Medulla oblongata (tissue), 1 donor: ENCODE measurements around the gene WNT11.
"Not testable (repeated sequence)": the region's sequence is repeated elsewhere in the genome, so short reads cannot be mapped to it uniquely, and the experiment has no call there.

ENCODE experiments used
- DNase-seq: peaks from one replicate; pipeline ENCODE4 v3.0.0-alpha.2; 2015; ENCODE audit errors: extremely low spot score

Gene WNT11

DNA sequence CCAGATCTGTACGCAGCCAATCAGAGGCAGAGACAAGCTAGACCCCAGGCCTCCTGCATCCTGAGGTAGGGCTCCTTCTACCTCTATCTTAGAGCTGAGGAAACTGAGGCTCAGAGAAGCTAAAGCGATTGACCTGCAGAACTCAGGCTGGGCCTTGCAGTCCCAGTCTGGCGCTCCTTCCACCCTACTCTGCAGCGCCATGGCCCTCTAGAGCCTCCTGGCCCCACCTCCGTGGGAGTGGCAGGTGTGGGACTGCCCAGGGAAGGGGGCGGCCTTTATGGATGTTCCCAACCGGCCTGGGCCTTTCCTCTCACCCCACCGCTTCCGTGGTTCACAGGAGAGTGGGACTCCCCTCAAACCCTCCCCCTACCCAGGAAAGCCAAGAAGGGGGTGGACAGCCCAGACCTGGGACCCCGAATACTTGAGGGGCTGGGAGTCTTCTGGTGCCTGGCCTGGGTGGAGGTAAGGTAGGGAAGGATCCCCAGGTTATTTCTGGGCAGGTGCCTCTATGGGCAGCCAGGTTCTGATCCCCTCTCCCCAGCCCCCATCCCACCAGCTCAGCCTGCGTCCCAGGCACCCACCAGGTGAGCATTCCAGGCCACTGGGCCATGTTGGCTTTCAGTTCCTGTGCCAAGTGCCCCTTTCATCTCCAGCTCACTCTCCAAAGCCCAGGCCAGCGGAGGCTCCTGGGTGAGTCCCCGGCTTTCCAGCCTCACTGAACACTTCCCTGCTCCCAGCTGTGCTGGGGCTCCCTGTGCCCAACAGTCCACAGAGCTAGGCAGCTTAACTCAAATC, 3.0 kb downstream of the WNT11 start:
- no peak for DNase-seq

DNA sequence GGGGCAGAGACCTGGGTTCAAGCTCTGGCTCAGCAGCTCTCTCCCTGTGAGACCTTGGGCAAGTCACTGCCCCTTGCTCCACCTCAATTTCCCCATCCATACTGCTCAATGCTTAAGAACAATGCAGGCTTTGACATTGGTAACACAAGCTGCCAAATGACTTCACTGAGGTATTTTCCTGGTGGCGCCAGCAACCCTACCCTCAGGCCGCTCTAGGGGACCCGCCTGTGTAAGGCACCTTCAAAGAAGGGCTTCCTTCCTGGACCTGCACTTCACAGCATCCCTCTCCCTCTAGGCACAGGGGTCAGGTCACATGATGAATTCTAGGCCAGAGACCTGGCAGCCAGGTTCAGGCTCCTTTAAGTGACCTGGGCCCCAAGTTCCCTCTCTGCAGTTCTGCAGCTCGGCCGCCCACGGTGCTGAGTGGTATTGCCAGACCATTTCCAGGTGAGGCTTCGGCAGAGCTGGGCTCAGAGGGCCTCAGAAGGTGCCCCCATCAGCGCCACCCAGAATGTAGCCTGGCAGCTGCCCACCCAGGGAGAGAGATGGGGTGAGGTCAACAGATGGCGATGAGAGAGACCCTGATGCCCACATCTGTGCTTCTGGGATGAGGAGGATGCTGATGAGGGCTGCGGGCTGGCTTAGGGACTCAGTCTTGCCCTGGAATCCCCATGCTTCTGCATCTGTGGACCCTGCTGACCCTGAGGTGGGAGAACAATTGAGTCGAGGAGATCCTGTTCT, 4.5 kb downstream of the WNT11 start:
- no peak for DNase-seq

DNA sequence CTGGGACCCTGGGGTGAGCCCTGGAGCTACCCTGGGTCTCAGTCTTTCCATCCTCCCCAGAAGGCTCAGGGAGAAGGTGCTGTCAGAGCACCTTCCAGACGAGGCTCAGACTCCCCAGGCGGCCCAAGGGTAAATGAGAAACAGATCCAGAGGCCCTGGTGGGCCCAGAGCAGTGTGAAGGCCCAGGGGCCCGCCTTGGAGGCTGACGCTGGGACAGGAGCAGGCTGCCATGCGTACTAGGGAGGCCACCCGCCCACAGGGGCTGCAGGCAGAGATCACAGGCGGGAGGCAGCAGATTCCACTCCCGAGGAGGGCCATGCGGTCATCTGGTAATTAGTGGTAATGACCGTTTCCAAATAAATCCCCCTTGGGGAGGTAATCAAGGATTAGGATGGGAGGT, 5.2 kb downstream of the WNT11 start:
- DNase-seq: no peak

DNA sequence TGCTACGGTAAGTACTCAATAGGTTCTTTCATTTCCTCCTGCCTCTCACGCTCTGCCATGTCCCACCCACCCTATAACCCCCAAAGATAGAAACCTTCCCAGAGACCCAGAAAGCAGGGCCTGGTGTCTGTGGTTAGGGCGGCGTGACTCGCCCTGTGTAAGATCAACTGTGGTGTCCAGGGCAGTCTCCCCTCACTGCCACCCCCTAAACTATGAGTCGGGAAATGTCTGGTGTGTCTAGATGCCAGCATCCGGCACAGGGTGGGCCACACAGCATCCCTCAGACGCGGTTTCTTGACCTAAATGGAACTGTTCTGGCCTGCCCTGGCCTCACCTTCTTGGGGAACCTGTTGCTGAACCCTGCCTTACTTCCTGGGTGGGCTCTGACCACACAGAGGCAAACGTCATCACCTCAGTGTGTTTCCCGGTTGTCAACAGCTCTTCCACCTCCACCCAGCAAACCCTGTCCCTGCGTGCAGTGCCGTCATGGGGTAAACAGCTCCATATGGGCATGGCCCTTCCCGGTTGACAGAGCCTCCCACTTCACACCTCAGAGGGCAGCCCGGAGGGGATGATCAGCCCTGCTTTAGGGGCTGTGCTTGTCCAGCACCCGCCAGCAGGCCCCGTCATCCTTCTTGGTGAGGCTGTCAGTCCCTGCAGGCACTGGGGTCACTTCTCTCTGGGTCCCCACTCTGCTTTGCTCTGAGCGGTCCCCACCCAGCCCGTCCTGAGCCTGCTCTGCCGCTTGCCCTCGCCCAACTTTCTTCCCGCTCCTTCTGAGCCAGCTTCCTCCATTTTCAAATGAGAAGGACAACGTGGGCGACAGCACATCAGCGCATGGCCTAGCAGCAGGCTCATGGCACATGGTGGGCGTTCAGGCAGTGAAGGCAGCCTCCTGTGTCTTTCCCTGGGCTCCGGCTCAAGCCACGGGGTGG, 6.0 kb downstream of the WNT11 start:
- DNase-seq: no peak

DNA sequence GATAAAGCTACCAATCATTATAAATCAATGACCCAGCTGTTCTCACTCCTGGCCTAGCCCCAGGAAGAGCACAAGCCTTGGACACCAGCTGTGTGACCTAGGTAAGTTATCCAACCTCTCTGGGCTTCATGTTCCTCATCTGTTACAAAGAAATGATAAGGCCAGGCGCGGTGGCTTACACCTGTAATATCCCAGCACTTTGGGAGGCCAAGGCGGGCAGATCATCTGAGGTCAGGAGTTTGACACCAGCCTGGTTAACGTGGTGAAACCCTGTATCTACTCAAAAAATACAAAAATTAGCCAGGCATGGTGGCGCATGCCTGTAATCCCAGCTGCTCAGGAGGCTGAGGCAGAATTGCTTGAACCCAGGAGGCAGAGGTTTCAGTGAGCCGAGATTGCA, 7.6 kb downstream of the WNT11 start:
- DNase-seq: not testable (repeated sequence)

DNA sequence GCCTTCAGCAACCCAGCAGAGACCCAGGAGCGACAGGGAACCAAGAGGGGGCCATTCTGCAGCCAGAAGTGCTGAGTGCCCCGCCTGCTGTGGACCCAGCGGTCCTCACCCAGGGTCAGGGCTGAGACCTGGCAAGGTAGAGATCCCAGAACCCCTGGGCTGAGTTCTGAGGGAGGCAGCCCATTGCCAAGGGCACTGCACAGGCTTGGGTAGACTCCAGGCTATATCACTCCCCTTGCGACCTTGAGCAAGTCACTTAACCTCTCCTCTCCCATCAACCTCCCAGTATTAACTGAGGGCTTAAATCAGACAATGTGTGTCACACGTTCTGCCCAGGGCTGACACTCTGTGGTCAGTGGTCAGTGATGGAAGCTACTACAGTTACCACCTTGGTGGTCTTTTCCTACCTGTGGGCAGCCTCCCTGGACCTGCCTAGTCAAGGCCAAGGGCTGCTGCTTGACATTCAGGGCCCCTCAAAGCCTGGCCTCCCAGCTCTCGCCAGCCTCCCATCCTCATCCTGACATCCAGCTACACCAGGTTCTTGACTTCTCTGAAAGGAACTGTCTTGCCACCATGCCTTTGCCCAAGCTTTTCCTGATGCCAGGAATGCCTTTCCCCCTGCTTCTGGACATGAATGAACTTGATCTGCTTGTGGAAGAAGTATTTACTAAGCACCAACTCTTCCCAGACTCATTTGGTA, 8.2 kb downstream of the WNT11 start:
- no peak for DNase-seq

DNA sequence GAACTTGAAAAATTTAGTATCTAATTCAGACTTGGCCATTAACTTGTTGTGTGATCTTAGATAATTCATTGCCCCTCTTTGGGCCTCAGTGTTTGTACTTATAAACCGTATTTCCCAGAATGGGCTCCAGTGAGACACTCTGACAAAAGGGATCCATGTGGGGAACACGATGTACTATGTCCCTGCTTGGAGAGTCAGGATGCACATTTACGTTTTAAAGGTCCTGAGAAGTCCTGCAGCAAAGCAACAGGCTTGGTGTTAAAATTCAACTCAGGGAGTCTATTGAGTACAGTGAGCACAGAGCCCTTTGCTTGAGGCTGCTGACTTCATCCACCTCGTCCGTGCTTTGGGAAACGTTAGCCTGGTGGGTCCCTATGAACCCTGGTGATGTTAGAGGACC, 9.0 kb downstream of the WNT11 start:
- DNase-seq: no peak

DNA sequence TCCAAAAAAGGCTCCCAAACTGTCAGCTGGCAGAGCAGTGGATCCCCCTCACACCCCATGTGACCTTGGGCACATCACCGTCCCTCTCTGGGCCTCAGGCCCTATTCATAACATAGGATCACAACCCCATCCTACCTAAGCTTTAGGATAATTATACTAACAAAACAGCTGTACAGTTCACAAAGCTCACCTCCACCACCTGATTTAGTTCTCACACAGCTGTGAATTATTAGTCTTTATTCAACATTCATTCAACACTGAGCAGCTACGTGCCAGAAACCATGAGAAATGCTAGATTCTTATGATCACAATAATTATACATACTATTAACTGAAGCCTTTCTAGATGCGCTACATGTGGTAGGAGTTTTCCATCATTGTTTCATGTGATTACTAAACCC, 9.5 kb downstream of the WNT11 start:
- DNase-seq: no peak

DNA sequence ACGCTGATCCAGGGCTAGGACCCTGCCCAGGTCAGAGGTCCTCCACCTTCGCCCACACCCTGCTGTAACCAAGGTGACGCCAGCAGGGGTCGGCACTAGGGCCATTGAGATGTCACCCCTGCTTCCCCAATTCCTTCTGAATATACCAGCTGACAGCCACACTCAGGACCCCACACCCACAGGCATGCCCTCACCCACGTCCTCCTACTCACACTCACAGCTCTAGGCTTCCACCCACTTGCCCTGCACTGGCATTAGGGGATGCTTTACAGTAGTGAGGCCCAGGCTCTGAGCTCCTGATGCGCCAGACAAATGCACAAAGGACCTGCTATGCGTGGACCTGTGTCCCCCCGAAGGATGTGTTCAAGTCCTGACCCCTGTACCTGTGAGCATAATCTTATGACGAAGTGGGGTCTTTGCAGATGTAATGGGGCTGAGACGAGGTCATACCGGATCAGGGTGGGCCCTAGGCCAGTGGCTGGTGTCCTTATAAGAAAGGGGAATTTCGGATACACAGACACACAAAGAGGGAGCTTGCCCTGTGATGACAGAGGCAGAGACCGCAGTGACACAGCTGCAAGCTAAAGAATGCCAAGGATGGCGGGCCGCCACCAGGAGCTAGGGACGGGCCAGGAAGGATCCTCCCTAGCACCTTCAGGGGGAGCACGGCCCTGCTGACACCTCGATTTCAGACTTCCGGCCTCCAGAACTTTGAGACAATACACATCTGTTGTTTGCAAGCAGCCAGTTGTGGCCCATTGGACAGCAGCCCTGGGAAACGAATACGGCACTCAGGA, 11.2 kb downstream of the WNT11 start:
- DNase-seq: no peak

DNA sequence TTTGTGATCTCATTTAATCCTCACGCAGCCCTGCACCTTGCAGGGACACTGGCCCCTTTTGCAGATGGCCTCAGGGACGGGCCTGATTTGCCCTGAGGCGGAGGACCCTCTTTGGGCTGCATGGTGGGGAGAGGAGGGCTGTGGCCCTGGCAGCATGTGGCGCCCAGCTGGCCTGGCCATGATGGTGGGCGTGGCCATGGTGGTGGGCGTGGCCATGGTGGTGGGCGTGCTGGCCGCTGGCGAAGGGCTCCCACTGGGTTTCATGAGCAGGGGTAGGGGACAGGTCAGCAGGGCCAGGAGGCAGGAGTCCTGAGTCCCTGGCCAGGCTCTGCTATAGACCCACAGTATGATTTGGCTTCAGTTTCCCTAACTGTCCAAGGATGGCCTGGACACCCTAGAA, 13.1 kb downstream of the WNT11 start:
- DNase-seq: no peak

DNA sequence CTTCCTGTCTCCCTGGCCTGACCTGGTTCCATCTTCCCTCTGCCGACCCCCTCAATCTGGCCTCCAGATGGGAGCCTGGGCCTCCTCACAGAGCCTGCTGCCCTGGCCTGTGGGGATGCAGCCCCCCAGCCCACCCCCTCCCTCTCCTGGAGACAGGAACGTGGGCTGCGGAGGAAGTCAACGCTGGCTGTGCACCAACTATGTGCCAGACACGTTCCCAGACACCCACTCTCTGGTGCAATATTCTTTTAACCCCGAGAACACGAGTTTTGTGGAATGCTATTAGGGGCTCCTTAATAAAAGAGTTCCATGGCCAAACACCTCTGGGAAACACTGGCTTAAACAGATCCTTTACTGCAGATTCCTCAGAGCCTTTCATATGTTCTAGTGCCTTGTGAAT, 15.9 kb downstream of the WNT11 start:
- no peak for DNase-seq

DNA sequence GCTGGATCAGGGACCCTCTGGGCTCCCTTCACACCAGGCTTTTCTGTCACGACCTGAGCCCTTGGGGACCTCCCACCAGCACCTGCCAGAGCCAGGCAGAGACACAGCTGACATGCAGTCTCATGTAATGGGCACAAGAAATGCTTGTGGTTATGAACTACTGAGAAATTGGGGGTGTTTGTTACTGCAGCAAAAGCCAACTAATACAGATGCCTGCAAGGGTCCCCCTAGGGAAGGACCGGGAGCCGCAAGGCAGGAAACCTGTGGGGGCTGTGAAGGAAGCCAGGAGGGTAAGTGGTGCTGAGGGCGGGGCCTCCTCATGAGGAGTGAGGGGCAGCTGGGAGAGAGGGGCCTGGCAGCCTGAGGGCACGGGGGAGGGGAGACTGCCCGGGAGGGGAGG, 16.6 kb downstream of the WNT11 start:
- no peak for DNase-seq

DNA sequence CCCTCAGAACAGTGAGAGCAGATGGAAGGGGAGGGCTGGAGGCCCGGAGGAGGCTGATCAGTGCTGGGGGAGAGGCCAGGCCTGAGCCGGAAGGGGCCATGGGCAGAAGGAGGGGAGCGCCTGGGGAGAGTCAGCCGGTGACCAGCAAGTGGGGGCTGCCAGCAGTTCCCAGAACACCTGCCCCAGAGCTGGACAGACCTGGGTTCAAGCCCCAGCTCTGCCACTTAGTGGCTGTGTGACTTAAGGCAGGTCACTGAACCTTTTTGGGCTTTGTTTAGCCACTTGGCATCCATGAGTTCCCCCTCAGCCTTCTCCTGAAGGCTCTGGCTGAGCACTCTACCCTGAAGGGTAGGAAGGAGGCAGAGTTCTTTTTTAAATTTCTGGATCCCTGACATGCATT, 17.4 kb downstream of the WNT11 start:
- DNase-seq: no peak

DNA sequence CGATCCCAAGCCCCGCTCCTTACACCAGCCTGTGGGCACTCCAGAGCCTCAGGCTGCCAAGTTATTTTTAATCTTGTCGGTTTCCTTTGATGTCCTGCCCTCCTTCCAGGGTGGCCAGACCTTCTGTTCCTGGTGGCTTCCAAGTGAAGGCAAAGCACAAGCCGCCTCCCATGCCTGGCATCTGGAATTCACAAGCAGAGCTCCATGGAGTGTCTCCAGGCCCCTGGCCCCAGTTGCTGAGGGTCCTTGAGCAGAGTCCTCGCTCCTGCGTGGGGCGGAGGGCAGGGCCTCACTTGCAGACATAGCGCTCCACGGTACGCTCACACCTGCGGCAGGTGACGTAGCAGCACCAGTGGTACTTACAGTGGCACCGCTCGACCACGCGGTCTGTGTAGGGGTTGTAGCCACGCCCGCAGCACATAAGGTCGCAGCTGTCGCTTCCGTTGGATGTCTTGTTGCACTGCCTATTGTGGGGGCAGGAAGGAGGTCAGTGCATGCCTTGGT, 19.5 kb downstream of the WNT11 start:
- no peak for DNase-seq

DNA sequence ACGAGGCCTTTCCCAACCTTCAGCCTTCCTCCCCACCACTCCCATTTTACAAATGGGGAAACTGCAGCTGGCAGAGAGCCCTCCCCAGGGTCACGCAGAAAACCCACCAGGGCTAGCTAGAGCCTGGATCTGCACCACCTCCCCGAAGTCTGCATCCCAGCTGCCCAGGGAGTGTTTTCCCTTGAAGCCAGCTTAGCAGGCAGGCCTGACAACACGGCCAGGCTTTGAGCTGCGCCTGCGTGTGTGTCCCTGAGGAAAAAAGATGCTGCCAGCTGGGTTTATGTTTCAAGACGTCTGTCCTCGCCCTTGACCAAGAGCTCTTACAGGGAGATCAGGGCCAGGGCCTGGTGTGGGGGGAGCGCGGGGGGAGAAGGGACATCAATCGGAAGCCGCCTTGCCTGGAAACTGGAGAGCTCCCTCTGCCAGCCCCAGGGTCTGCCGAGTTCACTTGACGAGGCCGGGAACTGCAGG, 20.3 kb downstream of the WNT11 start:
- peak; percentile 9 for DNase-seq

DNA sequence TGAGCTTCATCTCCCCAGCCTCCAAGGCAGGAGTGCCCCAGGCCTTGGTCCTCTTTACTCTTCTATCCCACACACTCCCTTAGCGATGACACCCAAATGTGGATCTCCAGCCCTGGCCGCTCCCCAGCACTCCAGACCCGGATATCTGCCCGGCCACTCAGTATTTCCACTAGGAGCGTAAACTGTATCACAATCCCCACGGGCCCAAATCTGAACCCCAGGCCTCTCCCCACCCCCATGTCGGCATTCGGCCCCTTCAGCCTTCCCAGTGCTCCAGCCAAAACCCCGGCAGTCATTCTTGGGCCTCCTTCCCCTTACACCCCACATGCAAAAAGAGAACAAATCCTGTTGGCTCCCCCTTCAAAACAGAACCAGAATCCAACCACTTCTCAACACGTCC, 20.8 kb downstream of the WNT11 start:
- no peak for DNase-seq

DNA sequence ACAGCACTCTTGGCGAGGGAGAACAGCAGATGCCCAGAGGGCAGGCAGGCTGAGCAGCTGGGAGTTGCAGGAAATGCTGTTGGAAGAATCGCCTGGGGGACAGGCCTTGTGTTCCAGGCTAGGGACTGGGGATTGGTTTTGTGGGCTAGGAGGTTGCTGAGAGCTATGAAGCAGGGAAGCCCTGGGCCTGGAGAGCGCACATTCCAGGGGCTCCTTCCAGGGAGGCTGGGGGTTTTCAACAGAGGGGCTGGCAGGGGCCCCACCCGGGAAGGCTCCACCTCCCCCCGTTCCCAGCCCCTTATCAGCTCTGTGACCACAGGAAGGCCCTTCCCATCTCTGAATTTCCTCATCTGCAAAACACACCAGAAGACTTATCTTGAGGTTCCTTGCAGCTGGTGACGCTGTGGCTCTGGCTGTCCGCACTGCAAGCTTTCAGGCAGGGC, 21.7 kb downstream of the WNT11 start:
- no peak for DNase-seq

DNA sequence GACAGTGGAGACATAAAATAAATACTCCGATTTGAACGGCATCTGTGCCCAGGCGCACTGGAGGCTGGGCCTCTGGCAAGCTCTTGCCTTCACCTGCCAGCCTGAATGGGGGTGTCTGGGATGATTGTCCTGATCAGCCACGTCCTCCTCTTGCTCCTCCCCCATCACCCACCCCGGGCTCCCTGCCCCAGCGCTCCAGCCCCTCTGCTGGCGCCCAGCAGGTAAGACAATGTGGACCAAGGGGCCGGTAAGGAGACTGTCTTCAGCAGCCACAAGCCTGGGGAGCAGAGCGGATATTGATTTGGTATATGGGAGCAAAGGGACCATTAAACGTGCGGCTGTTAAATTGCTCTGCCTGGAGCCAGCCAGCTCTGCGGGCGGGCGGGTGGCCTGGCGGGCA, 24.9 kb downstream of the WNT11 start:
- no peak for DNase-seq

DNA sequence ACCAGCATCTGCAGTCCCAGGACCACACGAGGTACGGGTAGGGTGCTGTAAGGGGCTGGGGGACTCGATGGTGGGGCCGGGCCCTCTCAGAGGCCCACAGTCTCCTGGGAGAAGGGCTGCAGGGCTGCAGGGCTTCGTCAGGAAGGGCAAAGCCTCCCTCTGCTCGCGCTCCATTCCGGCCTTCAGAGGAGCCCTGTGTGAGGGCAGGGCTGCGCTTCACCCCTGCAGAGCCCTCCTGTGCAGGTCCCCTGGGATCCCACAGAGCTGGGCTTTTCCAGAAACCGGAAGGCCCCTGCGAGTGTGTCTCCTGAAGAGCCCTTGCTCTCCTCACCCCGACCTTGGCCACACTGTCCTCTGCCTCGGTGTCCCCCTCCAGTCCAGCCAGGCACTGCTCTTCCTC, 27.2 kb downstream of the WNT11 start:
- DNase-seq: no peak

DNA sequence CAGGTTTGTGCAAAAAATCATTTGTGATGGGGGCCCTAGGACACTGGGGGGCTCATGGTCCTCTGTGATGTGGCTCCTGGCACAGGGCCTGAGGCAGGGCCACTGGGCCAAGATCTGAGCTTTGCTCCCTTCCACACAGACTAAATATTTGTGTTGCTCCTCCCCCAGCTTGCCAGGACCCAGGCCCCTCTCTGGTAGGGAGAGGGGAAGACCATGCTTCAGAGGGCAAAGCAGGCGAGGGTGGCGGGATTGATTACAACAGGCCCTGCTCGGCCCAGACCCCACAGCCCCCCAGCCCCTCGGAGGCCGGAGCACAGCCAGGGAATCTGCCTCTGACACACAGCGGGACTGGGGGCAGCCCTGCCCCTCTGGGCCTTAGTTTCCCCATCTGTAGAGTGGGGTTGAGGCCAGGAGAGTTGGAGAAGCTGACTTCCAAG, 29.0 kb downstream of the WNT11 start:
- no peak for DNase-seq
